GM23338 (cell line): ENCODE data around the gene PJA1.

Source experiments
- CREB1 ChIP-seq: fragments of 250-450 bp; sonication (Bioruptor Pico); IDR thresholded peaks from 2 replicates; pipeline ENCODE4 v1.5.0; 2020; ENCODE audit warnings: low read depth, mild to moderate bottlenecking, moderate library complexity
- ETS1 ChIP-seq: IDR thresholded peaks from 2 replicates; pipeline ENCODE4 v1.6.1; 2016; ENCODE audit warnings: antibody characterized with exemption
- EZH2 ChIP-seq: fragments of 200-600 bp; sonication (generic); IDR thresholded peaks from one replicate; pipeline ENCODE4 v1.8.0; 2017; ENCODE audit warnings: antibody characterized with exemption, mild to moderate bottlenecking, low read depth; ENCODE audit not compliant: unreplicated experiment
- JUNB ChIP-seq: IDR thresholded peaks from one replicate; pipeline ENCODE4 v1.6.1; 2016; ENCODE audit warnings: antibody characterized with exemption; ENCODE audit not compliant: unreplicated experiment
- POLR2AphosphoS5 ChIP-seq: IDR thresholded peaks from 2 replicates; pipeline ENCODE4 v1.6.1; 2016; ENCODE audit warnings: antibody characterized with exemption, low read depth
- REST ChIP-seq: IDR thresholded peaks from one replicate; pipeline ENCODE4 v1.6.1; 2018; ENCODE audit warnings: antibody characterized with exemption; ENCODE audit not compliant: unreplicated experiment
- ZNF114 ChIP-seq: fragments of 250-450 bp; sonication (Bioruptor Pico); IDR thresholded peaks from 2 replicates; pipeline ENCODE4 v1.5.0; 2020; ENCODE audit warnings: mild to moderate bottlenecking, moderate library complexity
- TF ChIP-seq, protein P1 (sequence below), 2 experiments: fragments of 200-600 bp in 1 of 2; sonication (generic) in 1 of 2; conservative IDR thresholded peaks; 2 replicates each; pipeline versions ENCODE4 v1.5.1 to v1.6.1; 2016 to 2017; ENCODE audit warnings: antibody characterized with exemption in 2 of 2, low read depth in 2 of 2, mild to moderate bottlenecking in 2 of 2, moderate library complexity in 1 of 2

GRCh38 chrX:69172937-69173336 lies 7.7 kb upstream of the PJA1 start:
- TF ChIP-seq EZH2 (no peak), ZNF114 (CRISPR knock-in tag) (no peak), REST (no peak), JUNB (no peak), CREB1 (CRISPR knock-in tag) (no peak), POLR2AphosphoS5 (no peak), ETS1 (no peak)
- TF ChIP-seq, protein P1, sequence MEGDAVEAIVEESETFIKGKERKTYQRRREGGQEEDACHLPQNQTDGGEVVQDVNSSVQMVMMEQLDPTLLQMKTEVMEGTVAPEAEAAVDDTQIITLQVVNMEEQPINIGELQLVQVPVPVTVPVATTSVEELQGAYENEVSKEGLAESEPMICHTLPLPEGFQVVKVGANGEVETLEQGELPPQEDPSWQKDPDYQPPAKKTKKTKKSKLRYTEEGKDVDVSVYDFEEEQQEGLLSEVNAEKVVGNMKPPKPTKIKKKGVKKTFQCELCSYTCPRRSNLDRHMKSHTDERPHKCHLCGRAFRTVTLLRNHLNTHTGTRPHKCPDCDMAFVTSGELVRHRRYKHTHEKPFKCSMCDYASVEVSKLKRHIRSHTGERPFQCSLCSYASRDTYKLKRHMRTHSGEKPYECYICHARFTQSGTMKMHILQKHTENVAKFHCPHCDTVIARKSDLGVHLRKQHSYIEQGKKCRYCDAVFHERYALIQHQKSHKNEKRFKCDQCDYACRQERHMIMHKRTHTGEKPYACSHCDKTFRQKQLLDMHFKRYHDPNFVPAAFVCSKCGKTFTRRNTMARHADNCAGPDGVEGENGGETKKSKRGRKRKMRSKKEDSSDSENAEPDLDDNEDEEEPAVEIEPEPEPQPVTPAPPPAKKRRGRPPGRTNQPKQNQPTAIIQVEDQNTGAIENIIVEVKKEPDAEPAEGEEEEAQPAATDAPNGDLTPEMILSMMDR (conservative IDR thresholded peaks at IDR 0.05; ENCODE audit: low read depth in 2 of 2): no peak
